IMR-90 (cell line): Measurements from ENCODE around the gene EPHA2.
A peak's percentile ranks its signal among the peaks of the same experiment; 100 is the strongest.

ENCODE experiments used
- CHD1 ChIP-seq: IDR thresholded peaks from 2 replicates; pipeline ENCODE4 v1.6.1; 2012; ENCODE audit warnings: low read depth, low read length, improper control_type of control experiment
- FOS ChIP-seq: fragments of 150-350 bp; IDR thresholded peaks from 2 replicates; pipeline ENCODE4 v1.6.1; 2016; ENCODE audit warnings: low read depth, low read length
- MAFK ChIP-seq: IDR thresholded peaks from 2 replicates; pipeline ENCODE4 v1.6.1; 2012; ENCODE audit warnings: low read depth, low read length, improper control_type of control experiment
- MXI1 ChIP-seq: IDR thresholded peaks from 2 replicates; pipeline ENCODE4 v1.6.1; 2012; ENCODE audit warnings: low read depth, mild to moderate bottlenecking, low read length, moderate library complexity, borderline replicate concordance
- POLR2A ChIP-seq: IDR thresholded peaks from 2 replicates; pipeline ENCODE4 v1.6.1; 2012; ENCODE audit warnings: mild to moderate bottlenecking, low read depth, low read length
- RAD21 ChIP-seq: IDR thresholded peaks from 2 replicates; pipeline ENCODE4 v1.6.1; 2012; ENCODE audit warnings: low read length, improper control_type of control experiment
- RCOR1 ChIP-seq: IDR thresholded peaks from 2 replicates; pipeline ENCODE4 v1.6.1; 2012; ENCODE audit warnings: mild to moderate bottlenecking, low read length, improper control_type of control experiment; ENCODE audit not compliant: insufficient replicate concordance
- RFX5 ChIP-seq: IDR thresholded peaks from 2 replicates; pipeline ENCODE4 v1.8.0; 2012; ENCODE audit warnings: low read depth, mild to moderate bottlenecking, low read length, moderate library complexity
- SMC3 ChIP-seq: fragments of 150-350 bp; IDR thresholded peaks from 2 replicates; pipeline ENCODE4 v1.6.1; 2016; ENCODE audit warnings: low read depth, mild to moderate bottlenecking, antibody characterized with exemption, low read length, moderate library complexity
- USF2 ChIP-seq: fragments of 150-350 bp; IDR thresholded peaks from 2 replicates; pipeline ENCODE4 v1.6.1; 2017; ENCODE audit warnings: mild to moderate bottlenecking, antibody characterized with exemption, low read length, low read depth
- TF ChIP-seq, protein P1 (sequence below): conservative IDR thresholded peaks from 2 replicates; pipeline ENCODE4 v1.5.1; 2012; ENCODE audit warnings: mild to moderate bottlenecking, low read depth, low read length, improper control_type of control experiment
- TF ChIP-seq, protein P2 (sequence below): fragments of 150-350 bp; IDR thresholded peaks from 2 replicates; pipeline ENCODE4 v1.6.1; 2016; ENCODE audit warnings: low read depth, mild to moderate bottlenecking, low read length, moderate library complexity, borderline replicate concordance

DNA sequence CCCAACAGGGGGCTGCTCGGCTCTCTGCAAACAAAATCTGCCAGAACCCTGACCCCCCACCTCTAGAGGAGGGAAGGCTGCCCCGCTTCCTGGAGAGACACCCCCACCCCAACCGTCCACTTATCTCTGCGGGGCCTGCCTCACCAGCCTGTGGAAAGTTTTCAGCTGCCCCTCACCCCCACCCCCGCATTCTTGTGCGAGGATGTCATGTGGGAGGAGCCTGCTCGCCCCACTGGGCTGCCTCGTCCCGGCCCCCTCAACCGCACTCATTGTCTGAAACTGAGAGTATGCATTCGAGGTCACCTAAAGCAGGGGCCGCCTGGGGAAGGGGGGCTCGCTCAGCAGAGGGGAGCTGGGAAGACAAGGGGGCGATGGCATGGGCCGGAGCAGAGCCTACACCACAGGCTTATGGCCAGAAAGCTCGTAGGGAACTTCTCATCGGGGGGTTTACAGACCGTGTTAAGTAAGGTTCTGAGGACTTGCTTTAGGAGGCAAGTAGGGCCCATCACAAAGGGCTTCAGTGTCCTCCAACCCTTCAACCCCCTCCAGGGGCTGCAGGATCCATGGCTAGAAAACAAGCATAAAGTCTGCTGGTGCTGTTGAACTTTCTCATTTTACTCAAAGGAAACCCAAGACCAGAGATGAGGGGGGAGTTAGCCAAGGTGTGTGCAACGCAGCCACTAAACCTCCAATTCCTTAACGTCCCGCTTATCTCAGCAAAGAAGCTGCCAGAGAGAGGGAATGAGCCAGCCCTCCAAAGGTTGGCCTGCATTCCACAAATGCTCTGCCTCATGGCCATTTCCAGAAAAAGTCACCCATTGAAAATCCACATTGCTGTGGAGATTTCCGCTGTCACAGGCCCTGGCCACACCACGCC, 9.4 kb downstream of the EPHA2 start:
- TF ChIP-seq, protein P1, sequence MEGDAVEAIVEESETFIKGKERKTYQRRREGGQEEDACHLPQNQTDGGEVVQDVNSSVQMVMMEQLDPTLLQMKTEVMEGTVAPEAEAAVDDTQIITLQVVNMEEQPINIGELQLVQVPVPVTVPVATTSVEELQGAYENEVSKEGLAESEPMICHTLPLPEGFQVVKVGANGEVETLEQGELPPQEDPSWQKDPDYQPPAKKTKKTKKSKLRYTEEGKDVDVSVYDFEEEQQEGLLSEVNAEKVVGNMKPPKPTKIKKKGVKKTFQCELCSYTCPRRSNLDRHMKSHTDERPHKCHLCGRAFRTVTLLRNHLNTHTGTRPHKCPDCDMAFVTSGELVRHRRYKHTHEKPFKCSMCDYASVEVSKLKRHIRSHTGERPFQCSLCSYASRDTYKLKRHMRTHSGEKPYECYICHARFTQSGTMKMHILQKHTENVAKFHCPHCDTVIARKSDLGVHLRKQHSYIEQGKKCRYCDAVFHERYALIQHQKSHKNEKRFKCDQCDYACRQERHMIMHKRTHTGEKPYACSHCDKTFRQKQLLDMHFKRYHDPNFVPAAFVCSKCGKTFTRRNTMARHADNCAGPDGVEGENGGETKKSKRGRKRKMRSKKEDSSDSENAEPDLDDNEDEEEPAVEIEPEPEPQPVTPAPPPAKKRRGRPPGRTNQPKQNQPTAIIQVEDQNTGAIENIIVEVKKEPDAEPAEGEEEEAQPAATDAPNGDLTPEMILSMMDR: no peak
- TF ChIP-seq POLR2A (no peak; the same call in 1 of the 2 replicates), MXI1 (peak; percentile 29; the same call in 1 of the 2 replicates), RAD21 (no peak), USF2 (no peak), MAFK (no peak), FOS (peak; percentile 36; the same call in 1 of the 2 replicates), RCOR1 (no peak), SMC3 (no peak), CHD1 (no peak), RFX5 (no peak)
- TF ChIP-seq, protein P2, sequence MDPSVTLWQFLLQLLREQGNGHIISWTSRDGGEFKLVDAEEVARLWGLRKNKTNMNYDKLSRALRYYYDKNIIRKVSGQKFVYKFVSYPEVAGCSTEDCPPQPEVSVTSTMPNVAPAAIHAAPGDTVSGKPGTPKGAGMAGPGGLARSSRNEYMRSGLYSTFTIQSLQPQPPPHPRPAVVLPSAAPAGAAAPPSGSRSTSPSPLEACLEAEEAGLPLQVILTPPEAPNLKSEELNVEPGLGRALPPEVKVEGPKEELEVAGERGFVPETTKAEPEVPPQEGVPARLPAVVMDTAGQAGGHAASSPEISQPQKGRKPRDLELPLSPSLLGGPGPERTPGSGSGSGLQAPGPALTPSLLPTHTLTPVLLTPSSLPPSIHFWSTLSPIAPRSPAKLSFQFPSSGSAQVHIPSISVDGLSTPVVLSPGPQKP: no peak
